ENCODE data around the gene NDUFS7. TPM values are rescaled to one million over a fixed set of nuclear protein-coding genes. Genes with fewer than 3 reads are reported as not detected.

NDUFS7 gene
- total RNA-seq, 1 donor from 2014 or later = 84.3 TPM

DNA sequence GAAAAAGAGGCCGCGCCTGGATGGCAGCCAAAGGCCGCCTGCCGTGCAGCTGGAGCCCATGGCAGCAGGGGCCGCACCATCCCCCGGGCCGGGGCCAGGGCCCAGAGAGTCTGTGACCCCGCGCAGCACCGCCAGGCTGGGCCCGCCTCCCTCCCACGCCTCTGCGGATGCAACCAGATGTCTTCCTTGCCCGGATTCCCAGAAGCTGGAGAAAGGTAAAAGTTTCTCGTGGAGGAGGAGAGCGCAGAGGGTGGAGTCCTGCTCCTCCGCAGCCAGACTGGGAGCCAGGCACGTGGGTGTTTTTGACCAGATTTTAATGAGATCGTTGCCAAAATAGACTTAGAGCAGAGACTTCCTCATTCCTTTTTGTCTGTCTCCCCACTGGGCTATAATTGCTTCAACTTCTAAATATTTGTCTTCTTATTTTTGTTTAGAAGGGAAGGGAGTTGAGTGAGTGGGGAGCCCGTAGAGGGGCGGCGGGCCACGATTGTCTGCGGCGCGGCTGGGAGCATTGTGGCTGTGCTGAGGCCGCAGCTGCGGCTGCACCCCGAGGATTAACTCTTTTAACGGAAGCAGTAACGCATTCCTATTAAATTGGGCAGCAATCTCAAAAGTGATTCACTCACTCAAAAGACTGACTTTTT lies 22.8 kb upstream of the NDUFS7 start:
- TF ChIP-seq, protein P1, sequence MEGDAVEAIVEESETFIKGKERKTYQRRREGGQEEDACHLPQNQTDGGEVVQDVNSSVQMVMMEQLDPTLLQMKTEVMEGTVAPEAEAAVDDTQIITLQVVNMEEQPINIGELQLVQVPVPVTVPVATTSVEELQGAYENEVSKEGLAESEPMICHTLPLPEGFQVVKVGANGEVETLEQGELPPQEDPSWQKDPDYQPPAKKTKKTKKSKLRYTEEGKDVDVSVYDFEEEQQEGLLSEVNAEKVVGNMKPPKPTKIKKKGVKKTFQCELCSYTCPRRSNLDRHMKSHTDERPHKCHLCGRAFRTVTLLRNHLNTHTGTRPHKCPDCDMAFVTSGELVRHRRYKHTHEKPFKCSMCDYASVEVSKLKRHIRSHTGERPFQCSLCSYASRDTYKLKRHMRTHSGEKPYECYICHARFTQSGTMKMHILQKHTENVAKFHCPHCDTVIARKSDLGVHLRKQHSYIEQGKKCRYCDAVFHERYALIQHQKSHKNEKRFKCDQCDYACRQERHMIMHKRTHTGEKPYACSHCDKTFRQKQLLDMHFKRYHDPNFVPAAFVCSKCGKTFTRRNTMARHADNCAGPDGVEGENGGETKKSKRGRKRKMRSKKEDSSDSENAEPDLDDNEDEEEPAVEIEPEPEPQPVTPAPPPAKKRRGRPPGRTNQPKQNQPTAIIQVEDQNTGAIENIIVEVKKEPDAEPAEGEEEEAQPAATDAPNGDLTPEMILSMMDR (IDR thresholded peaks at IDR 0.05) = no peak
- Mint-ChIP-seq H3K27ac (no peak overlapping the region), H3K4me3 (no peak overlapping the region), H3K27me3 (no peaks in the 10 kb centered on the region), H3K9me3 (no peaks in the 10 kb centered on the region), H3K36me3 (ENCODE audit: low read depth) (peaks cover 66% of the 10 kb centered on the region), H3K4me1 (peaks cover 41% of the 10 kb centered on the region)
- ATAC-seq (ENCODE audit: low read depth) (no peak), DNase-seq (no peak)
- ChIA-PET CTCF (no interaction called here), POLR2A (interaction anchor here (0.5 kb wide), 1 partner anchor 102 kb away, joined by 5 read pairs; no protein-coding TSS in a partner anchor)
- intact Hi-C loops (cut with micrococcal nuclease) = no loop called here

DNA sequence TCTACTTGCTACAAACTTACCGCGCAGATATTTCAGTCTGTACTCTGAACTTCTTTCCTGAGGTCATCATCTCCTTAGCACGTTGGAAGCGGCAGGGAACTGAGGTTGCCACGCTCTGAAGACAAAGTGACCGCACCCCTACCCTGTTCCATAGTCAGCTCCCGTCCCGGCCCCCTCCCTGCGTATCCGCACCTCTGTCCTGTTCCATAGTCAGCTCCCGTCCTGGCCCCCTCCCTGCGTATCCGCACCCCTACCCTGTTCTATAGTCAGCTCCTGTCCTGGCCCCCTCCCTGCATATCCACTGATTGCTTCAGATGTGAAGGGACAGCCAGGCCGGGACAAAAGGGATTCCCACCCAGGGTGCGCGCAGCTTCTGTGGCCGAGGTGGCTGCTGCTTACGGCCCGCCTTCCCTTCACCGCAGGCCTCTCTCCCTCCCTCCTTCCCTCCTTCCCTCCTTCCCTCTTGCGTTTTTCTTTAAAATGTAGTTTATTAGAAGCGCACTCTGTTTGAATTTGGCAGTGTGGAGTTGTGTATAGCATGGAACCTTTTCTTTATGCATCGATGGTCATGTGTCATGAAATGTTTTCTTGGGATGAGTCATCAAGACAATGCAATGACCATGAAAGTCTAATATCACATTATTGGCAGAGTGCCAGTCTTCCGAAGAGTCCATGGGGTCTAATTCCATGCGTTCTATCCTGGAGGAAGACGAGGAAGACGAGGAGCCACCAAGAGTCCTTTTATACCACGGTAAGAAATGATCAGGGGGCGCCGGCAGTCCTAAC lies 21.9 kb upstream of the NDUFS7 start:
- Mint-ChIP-seq H3K27me3 (no peaks in the 10 kb centered on the region), H3K9me3 (no peaks in the 10 kb centered on the region), H3K4me3 (no peak overlapping the region), H3K27ac (no peak overlapping the region), H3K36me3 (ENCODE audit: low read depth) (peaks cover 67% of the 10 kb centered on the region), H3K4me1 (peaks cover 36% of the 10 kb centered on the region)
- POLR2A ChIA-PET = no interaction called here
- TF ChIP-seq, protein P1 (IDR thresholded peaks at IDR 0.05) = no peak
- no peak for DNase-seq
- peak; percentile 51 for ATAC-seq (ENCODE audit: low read depth)
- CTCF ChIA-PET = no interaction called here
- intact Hi-C loops (cut with micrococcal nuclease) = no loop called here

DNA sequence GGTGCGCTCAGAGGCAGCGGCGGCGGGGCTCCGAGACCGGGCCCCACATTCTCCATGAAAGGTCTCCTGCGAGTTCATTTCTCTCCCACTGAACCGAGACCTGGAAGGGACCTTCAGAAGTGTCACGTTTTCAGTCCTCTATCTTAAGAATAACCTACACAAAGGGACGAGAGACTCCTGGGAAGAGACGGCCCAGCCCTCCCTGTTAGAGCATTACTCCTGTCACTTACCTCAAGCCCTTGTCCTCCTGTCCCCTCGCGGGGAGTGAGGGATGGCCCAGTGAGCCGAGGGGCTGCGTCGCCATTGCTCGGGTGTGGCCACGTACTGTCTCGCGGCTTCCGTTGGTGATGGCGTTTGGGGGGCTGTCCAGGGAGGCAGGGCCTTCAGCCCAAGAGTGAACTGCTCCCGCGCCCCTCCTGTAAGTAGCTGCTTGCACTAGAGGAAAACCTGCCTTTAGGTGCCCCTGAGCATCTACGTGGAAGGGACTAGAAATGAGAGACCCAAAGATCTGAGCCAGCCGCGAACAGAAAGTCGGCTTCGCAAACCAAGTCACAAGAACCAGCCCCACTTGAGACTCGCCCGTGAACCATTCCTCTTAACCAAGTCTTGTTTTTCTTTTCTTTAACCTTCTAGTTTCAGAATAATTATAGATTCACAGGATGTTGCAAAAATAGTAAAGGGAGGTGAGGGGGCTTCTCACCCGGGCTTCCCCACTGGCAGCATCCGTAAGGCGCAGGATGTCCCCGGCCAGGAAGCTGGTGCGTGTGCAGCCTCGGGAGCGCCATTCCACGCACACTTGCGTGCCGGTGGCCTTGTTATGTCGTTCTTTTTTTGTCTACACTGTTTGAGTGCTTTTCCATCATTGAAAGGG lies 21.1 kb upstream of the NDUFS7 start:
- ChIA-PET CTCF (no interaction called here), POLR2A (interaction anchor here (0.6 to 1.0 kb wide), 2 partner anchors 17 to 93 kb away, joined by 3 to 5 read pairs; partner anchors contain the start of gene CIRBP)
- intact Hi-C loops (cut with micrococcal nuclease) = no loop called here
- DNase-seq = no peak
- Mint-ChIP-seq H3K27me3 (no peaks in the 10 kb centered on the region), H3K4me1 (peaks cover 36% of the 10 kb centered on the region), H3K27ac (peak overlapping the region; percentile 41), H3K36me3 (ENCODE audit: low read depth) (peaks cover 62% of the 10 kb centered on the region), H3K4me3 (peak overlapping the region; percentile 38), H3K9me3 (no peaks in the 10 kb centered on the region)
- TF ChIP-seq, protein P1 (IDR thresholded peaks at IDR 0.05) = no peak
- ATAC-seq (ENCODE audit: low read depth) = no peak

DNA sequence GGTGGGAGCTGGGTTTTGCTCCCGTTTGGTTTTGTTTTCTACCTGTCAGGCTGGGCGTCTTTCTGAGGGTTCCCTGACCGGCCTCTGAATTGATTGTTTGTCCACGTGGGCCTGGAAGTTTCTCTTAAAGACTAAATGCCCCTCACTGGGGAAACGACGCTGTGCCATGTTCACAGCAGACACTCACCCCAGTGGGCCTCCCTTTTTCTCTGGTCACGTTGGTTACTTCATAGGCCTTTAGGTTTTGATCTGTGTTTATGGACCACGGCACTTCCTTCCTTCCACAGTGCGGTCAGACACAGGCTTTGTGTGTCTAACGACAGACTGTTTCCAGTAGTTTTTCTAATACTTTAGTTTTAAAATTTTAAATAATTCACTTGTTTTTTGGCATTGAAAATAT lies 20.1 kb upstream of the NDUFS7 start:
- ChIA-PET CTCF (no interaction called here), POLR2A (interaction anchor here (0.6 to 1.1 kb wide), 3 partner anchors 18 to 120 kb away, joined by 3 to 5 read pairs (median 5); partner anchors contain the start of gene CIRBP)
- Mint-ChIP-seq H3K36me3 (ENCODE audit: low read depth) (peaks cover 62% of the 10 kb centered on the region), H3K9me3 (no peaks in the 10 kb centered on the region), H3K27ac (peak overlapping the region; percentile 41), H3K4me1 (peaks cover 36% of the 10 kb centered on the region), H3K27me3 (no peaks in the 10 kb centered on the region), H3K4me3 (peak overlapping the region; percentile 44)
- DNase-seq = no peak
- TF ChIP-seq, protein P1 (IDR thresholded peaks at IDR 0.05) = no peak
- intact Hi-C loops (cut with micrococcal nuclease) = no loop called here
- peak; percentile 33 for ATAC-seq (ENCODE audit: low read depth)
